HepG2 (cell line): ENCODE data around the gene ACYP2. TPM values are rescaled to one million over a fixed set of nuclear protein-coding genes. Genes with fewer than 3 reads are reported as not detected.

Experiments
- AGO1 ChIP-seq: fragments of 200-400 bp; formaldehyde crosslinking; IDR thresholded peaks from 2 replicates; pipeline ENCODE4 v1.6.1; 2017; ENCODE audit warnings: mild to moderate bottlenecking, low read depth, low read length, moderate library complexity; ENCODE audit not compliant: poor library complexity, severe bottlenecking
- ATF7 ChIP-seq, 2 experiments: fragments of 450-650 bp in 1 of 2; sonication (generic) in 1 of 2; formaldehyde crosslinking in 1 of 2; IDR thresholded peaks; 2 replicates each; pipeline versions ENCODE4 v1.4.0 to v1.6.1; 2016 to 2020; ENCODE audit warnings: antibody characterized with exemption in 1 of 2, mild to moderate bottlenecking in 1 of 2, missing genetic modification reagents in 1 of 2
- FOXP1 ChIP-seq, 2 experiments: fragments of 450-650 bp in 1 of 2; IDR thresholded peaks; 2 replicates each; pipeline ENCODE4 v1.6.1; 2017 to 2018; ENCODE audit warnings: antibody characterized with exemption in 1 of 2
- HHEX ChIP-seq: IDR thresholded peaks from 2 replicates; pipeline ENCODE4 v1.6.1; 2016; ENCODE audit warnings: control low read depth
- HNRNPLL ChIP-seq: fragments of 200-400 bp; formaldehyde crosslinking; IDR thresholded peaks from 2 replicates; pipeline ENCODE4 v1.6.1; 2017; ENCODE audit warnings: mild to moderate bottlenecking, low read depth, low read length; ENCODE audit not compliant: poor library complexity, severe bottlenecking
- JDP2 ChIP-seq: sonication (generic); formaldehyde crosslinking; IDR thresholded peaks from 2 replicates; pipeline ENCODE4 v1.8.1; 2022; ENCODE audit warnings: missing genetic modification reagents, borderline replicate concordance
- KLF9 ChIP-seq: IDR thresholded peaks from 2 replicates; pipeline ENCODE4 v1.6.1; 2016; ENCODE audit warnings: low read depth
- NAIF1 ChIP-seq: sonication (generic); formaldehyde crosslinking; IDR thresholded peaks from 2 replicates; pipeline ENCODE4 v1.5.0; 2020; ENCODE audit warnings: mild to moderate bottlenecking, missing genetic modification reagents, borderline replicate concordance
- PAWR ChIP-seq: sonication (generic); formaldehyde crosslinking; IDR thresholded peaks from 2 replicates; pipeline ENCODE4 v1.4.0; 2020; ENCODE audit warnings: missing genetic modification reagents, mild to moderate bottlenecking, borderline replicate concordance
- PAX8 ChIP-seq: sonication (generic); formaldehyde crosslinking; IDR thresholded peaks from 2 replicates; pipeline ENCODE4 v1.8.0; 2022; ENCODE audit warnings: mild to moderate bottlenecking, missing genetic modification reagents, borderline replicate concordance
- RARA ChIP-seq: IDR thresholded peaks from 2 replicates; pipeline ENCODE4 v1.6.1; 2016; ENCODE audit warnings: missing genetic modification reagents, missing compliant biosample characterization
- SP4 ChIP-seq: sonication (generic); formaldehyde crosslinking; IDR thresholded peaks from 2 replicates; pipeline ENCODE4 v1.8.1; 2023; ENCODE audit warnings: mild to moderate bottlenecking, missing genetic modification reagents
- SRSF1 ChIP-seq: fragments of 200-400 bp; formaldehyde crosslinking; optimal IDR thresholded peaks from 2 replicates; pipeline ENCODE3; 2017; ENCODE audit warnings: mild to moderate bottlenecking, low read depth, low read length, moderate library complexity
- ZBTB7B ChIP-seq: sonication (generic); formaldehyde crosslinking; IDR thresholded peaks from 2 replicates; pipeline ENCODE4 v1.4.0; 2020; ENCODE audit warnings: missing genetic modification reagents
- ZFAT ChIP-seq: sonication (generic); formaldehyde crosslinking; conservative IDR thresholded peaks from 2 replicates; pipeline ENCODE4 v1.8.1; 2023; ENCODE audit warnings: missing genetic modification reagents, inconsistent platforms
- ZNF276 ChIP-seq: sonication (generic); formaldehyde crosslinking; IDR thresholded peaks from 2 replicates; pipeline ENCODE4 v1.4.0; 2020; ENCODE audit warnings: mild to moderate bottlenecking, low read depth, missing genetic modification reagents
- ZNF432 ChIP-seq: sonication (generic); formaldehyde crosslinking; IDR thresholded peaks from 2 replicates; pipeline ENCODE4 v1.5.0; 2020; ENCODE audit warnings: missing genetic modification reagents, mild to moderate bottlenecking, borderline replicate concordance
- ZNF749 ChIP-seq: sonication (generic); formaldehyde crosslinking; IDR thresholded peaks from 2 replicates; pipeline ENCODE4 v1.8.0; 2022; ENCODE audit warnings: mild to moderate bottlenecking, missing genetic modification reagents, moderate library complexity, borderline replicate concordance
- ZNF773 ChIP-seq: sonication (generic); formaldehyde crosslinking; IDR thresholded peaks from 2 replicates; pipeline ENCODE4 v1.4.0; 2020; ENCODE audit warnings: missing genetic modification reagents, borderline replicate concordance
- ZNF792 ChIP-seq: IDR thresholded peaks from 2 replicates; pipeline ENCODE4 v1.6.1; 2016
- ZSCAN31 ChIP-seq: sonication (generic); formaldehyde crosslinking; IDR thresholded peaks from 2 replicates; pipeline ENCODE4 v1.5.0; 2020; ENCODE audit warnings: low read depth, mild to moderate bottlenecking, missing genetic modification reagents
- polyA plus RNA-seq, 8 experiments: library from polyadenylated mRNA; depleted of rRNA in 3 of 8; stranded (reverse) in 7 of 8; unstranded in 1 of 8; fragments of >200 nt; fragmentation: Illumina TruSeq in 4 of 8; extraction: Trizol in 4 of 8; gene quantifications; 2 replicates each; pipeline versions ENCODE4 v1.2.1 to v1.2.3, GENCODE V29; 2011 to 2016; ENCODE audit warnings: low read depth in 4 of 8, missing spikeins in 1 of 8, mixed read lengths in 1 of 8; ENCODE audit not compliant: insufficient read depth in 1 of 8
- total RNA-seq, 5 experiments: library from RNA; depleted of rRNA; stranded (reverse); fragments of >200 nt; fragmentation: Illumina TruSeq; extraction: Trizol; gene quantifications; 2 replicates each; pipeline ENCODE4 v1.2.3, GENCODE V29; 2016; ENCODE audit warnings: low read depth in 1 of 5
- TF ChIP-seq, protein P1 (sequence below): sonication (generic); formaldehyde crosslinking; IDR thresholded peaks from 2 replicates; pipeline ENCODE4 v1.4.0; 2020; ENCODE audit warnings: missing genetic modification reagents, borderline replicate concordance
- TF ChIP-seq, protein P2 (sequence below), 2 experiments: fragments of 450-650 bp in 1 of 2; sonication (generic) in 1 of 2; formaldehyde crosslinking; IDR thresholded peaks; 2 replicates each; pipeline versions ENCODE4 v1.5.0 to v1.8.0; 2020 to 2022; ENCODE audit warnings: mild to moderate bottlenecking in 1 of 2, missing genetic modification reagents in 1 of 2
- TF ChIP-seq, protein P3 (sequence below): sonication (generic); formaldehyde crosslinking; IDR thresholded peaks from 2 replicates; pipeline ENCODE4 v1.4.0; 2020; ENCODE audit warnings: mild to moderate bottlenecking, missing genetic modification reagents

Gene ACYP2
- total and polyA plus RNA-seq, 2 of the 13 experiments (the other 11 are each of a cell fraction or from before 2014, with no cell fraction given), result 12.3 to 12.7 TPM

GRCh38 chr2:54330162-54330925, 214.9 kb downstream of the ACYP2 start (continued):
- TF ChIP-seq ATF7 (IDR thresholded peaks at IDR 0.05), result no peak
- TF ChIP-seq ATF7 (CRISPR knock-in tag; IDR thresholded peaks at IDR 0.05), result peak; percentile 80; the same call in 1 of the 2 replicates
- TF ChIP-seq, protein P1, sequence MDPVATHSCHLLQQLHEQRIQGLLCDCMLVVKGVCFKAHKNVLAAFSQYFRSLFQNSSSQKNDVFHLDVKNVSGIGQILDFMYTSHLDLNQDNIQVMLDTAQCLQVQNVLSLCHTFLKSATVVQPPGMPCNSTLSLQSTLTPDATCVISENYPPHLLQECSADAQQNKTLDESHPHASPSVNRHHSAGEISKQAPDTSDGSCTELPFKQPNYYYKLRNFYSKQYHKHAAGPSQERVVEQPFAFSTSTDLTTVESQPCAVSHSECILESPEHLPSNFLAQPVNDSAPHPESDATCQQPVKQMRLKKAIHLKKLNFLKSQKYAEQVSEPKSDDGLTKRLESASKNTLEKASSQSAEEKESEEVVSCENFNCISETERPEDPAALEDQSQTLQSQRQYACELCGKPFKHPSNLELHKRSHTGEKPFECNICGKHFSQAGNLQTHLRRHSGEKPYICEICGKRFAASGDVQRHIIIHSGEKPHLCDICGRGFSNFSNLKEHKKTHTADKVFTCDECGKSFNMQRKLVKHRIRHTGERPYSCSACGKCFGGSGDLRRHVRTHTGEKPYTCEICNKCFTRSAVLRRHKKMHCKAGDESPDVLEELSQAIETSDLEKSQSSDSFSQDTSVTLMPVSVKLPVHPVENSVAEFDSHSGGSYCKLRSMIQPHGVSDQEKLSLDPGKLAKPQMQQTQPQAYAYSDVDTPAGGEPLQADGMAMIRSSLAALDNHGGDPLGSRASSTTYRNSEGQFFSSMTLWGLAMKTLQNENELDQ (CRISPR knock-in tag), result no peak
- TF ChIP-seq ZNF276, result peak; percentile 92
- TF ChIP-seq ZNF792, result peak; percentile 97
- TF ChIP-seq, protein P2, sequence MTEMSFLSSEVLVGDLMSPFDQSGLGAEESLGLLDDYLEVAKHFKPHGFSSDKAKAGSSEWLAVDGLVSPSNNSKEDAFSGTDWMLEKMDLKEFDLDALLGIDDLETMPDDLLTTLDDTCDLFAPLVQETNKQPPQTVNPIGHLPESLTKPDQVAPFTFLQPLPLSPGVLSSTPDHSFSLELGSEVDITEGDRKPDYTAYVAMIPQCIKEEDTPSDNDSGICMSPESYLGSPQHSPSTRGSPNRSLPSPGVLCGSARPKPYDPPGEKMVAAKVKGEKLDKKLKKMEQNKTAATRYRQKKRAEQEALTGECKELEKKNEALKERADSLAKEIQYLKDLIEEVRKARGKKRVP (CRISPR knock-in tag; IDR thresholded peaks at IDR 0.05), result no peak
- no peak for TF ChIP-seq JDP2 (CRISPR knock-in tag)
- TF ChIP-seq NAIF1 (CRISPR knock-in tag), result peak; percentile 26
- no peak for TF ChIP-seq HHEX (CRISPR knock-in tag)
- TF ChIP-seq RARA (CRISPR knock-in tag), result no peak
- peak; percentile 54; the same call in 1 of the 2 replicates for TF ChIP-seq ZFAT (CRISPR knock-in tag)
- peak; percentile 97 for TF ChIP-seq ZSCAN31 (CRISPR knock-in tag)
- TF ChIP-seq HNRNPLL, result peak; percentile 97
- TF ChIP-seq ZNF432 (CRISPR knock-in tag), result no peak
- peak; percentile 59; the same call in 1 of the 2 replicates for TF ChIP-seq SP4 (CRISPR knock-in tag)
- peak; percentile 90 for TF ChIP-seq ZNF773 (CRISPR knock-in tag)
- TF ChIP-seq FOXP1 (IDR thresholded peaks at IDR 0.05), result no peak
- peak; percentile 18; the same call in 1 of the 2 replicates for TF ChIP-seq FOXP1 (CRISPR knock-in tag; IDR thresholded peaks at IDR 0.05)
- TF ChIP-seq PAX8 (CRISPR knock-in tag), result peak; percentile 96
- TF ChIP-seq, protein P3, sequence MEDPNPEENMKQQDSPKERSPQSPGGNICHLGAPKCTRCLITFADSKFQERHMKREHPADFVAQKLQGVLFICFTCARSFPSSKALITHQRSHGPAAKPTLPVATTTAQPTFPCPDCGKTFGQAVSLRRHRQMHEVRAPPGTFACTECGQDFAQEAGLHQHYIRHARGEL, result no peak
- no peak for TF ChIP-seq SRSF1
- TF ChIP-seq KLF9, result 0 out of 2 replicates have a peak, but pooled peaks have one; percentile 33
- peak; percentile 45 for TF ChIP-seq AGO1
- peak; percentile 96; the same call in 1 of the 2 replicates for TF ChIP-seq PAWR (CRISPR knock-in tag)
- TF ChIP-seq ZNF749, result peak; percentile 95; the same call in 1 of the 2 replicates
- no peak for TF ChIP-seq ZBTB7B
